RKO (cell line): Measurements from ENCODE around the gene STYXL1.

Source experiments
- DNase-seq: peaks from one replicate; pipeline ENCODE4 v3.0.0-alpha.2; 2016; ENCODE audit warnings: low spot score

STYXL1 gene

GRCh38 chr7:75992083-75992755 lies 55.6 kb downstream of the STYXL1 start:
- DNase-seq = no peak

DNA sequence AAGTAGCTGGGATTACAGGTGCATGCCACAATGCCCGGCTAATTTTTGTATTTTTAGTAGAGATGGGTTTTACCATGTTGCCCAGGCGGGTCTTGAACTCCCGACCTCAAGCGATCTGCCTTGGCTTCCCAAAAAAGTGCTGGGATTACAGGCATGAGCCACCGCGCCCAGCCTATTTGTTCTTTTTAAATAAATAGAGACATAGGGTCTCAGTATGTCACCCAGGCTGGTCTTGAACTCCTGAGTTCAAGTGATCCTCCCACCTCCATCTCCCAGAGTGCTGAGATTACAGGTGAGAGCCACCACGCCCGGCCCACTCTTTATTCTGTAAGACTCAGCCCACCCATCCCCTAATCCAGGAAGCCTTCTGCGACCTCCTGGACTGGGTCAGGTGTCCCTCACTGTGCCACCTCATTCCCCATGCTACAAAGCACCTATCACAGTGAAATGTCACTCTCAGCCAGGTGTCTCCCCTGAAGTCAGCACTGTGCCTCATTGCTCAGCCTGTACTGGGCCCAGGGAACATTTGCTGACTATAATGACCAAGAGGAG lies 56.2 kb downstream of the STYXL1 start:
- no peak for DNase-seq

DNA sequence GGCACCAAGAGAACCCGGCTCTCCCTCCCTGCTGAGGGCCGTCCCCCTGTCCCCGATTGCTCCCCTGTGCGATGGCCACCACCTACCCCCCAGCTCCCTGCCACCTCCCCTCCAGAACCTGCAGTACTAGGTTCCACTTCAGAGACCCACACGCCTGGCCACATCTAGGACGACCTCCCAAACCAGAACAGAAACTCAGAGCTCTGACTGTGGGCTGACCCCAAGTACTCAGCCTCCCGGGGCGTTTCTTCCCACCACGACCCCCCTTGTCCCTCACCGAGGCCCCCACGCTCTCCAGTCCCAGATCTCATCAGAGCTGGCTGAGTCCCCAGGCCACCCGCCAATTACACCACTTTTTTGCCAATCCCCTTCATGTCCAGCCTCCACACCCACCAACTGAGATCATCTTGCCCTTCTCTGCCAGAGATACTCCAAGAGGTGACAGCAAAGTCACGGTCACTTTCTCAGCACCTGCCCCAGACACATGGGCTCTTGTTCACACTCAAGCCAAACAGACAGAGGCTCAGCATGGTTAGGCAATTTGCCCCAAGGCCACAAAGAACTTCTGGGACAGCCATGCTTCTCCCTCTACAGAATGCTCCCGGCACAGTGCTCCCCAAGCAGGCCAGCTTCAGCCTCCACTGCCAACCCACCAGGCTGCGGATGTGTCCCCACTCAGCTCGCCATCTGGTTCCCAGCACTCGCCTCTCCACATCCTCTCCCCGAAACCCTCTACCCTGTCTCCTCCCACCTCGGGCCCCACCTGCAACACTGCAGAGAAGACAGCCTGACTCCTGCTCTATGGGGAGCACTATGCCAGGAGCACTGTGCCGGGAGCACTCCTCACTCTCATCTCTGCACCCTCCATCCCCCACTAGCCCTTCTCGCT lies 58.1 kb downstream of the STYXL1 start:
- DNase-seq = no peak

DNA sequence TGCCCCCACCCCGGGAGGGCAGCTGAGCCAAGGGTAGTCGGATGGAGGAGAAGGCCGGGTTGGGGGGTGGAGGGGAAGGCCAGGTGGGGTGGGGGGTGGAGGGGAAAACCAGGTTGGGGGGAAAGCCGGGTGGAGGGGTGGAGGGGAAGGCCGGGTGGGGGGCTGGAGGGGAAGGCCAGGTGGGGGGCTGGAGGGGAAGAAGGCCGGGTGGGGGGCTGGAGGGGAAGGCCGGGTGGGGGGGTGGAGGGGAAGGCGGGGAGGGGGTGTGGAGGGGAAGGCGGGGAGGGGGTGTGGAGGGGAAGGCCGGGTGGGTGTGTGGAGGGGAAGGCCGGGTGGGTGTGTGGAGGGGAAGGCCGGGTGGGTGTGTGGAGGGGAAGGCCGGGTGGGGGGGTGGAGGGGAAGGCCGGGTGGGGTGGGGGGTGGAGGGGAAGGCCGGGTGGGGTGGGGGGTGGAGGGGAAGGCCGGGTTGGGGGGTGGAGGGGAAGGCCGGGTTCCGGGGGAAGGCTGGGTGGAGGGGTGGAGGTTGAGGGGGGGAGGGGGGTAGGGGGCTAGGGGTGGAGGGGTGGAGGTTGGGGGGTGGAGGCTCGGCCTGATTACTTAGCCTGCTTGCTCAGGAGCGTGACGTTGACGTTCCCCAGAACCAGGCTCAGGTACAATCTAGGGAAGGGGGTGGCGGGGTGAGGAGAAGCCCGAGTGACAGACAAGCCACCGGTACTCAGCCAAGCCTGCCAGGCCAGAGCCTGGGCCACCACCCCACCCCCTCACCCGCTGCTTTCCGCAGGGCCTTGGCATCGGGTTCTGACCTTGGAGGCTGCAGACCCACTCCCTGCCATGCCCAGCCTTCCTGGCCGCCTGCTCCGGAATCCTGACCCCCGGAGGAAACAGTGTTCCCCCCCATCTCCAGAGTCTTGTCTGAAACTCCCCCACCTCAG lies 59.0 kb downstream of the STYXL1 start:
- no peak for DNase-seq

DNA sequence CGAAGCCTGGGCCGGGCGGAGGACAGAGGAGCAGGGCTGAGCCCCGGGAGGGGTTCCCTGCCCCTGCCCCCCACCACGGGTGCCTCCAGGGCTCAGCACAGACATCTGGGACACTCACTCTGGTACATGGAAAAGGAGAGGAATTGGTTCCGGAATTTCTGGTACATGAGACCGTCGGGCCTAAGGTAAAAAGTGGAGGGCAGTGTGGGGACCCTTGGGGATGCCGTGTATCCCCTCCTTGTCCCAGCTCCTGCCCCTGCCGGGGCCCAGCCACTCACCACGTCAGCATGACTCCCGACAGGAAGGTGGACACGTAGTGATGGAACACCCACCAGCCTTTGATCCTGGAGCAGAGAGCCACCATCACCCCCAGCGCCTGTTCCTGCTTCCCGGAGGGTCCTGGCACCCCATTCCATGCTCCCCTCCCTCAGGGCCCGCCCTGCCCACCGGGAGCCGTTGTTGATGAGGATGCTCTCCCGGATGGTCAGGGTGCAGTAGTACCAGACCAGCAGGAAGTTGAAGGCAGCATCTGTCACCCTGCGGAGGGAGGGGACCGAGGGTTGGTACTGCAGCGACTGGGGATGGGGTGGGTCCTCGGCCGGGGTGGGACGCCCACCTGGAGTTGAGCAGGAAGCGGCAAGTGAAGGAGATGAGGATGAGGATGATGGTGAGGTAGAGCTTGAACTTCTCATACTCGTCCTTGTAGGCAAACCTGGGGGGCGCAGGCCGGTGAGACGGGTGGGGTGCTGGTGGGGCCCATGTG lies 59.8 kb downstream of the STYXL1 start:
- no peak for DNase-seq

DNA sequence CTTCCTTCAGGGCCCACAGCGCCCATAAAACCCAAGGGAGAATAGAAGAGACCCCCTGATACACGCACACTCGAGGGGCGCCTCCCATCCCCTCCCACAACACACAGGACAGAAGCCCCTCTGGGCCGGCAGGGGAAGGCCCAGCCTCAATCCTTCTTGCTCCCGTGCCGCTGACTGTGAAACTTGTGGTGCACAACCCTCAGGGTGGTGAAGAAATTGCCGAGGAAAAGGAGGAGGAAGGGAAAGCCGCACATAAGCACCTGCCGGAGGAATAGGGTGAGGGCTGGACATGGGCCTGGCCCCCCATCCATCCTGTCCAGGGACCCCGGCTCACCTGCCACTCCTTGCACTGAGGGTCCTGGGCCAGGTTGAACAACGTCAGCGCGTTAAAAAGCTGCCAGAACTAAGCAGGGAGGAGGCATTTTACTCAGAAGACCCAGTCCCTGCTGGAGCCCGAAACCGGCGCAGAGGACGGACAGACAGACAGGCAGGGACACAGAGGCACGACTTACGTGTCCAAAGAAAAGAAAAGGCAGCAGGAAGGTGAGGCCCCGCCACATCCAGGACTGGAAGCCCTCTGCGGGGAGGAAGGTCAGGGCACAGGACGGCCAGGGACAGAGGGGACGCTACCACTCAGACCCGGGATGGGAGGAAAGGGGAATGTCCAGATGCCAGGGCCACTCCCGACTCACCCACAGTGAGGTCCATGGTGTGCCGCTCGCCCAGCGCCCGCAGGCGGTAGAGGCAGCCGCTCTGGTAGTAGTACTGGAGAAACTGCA lies 60.6 kb downstream of the STYXL1 start:
- no peak for DNase-seq

DNA sequence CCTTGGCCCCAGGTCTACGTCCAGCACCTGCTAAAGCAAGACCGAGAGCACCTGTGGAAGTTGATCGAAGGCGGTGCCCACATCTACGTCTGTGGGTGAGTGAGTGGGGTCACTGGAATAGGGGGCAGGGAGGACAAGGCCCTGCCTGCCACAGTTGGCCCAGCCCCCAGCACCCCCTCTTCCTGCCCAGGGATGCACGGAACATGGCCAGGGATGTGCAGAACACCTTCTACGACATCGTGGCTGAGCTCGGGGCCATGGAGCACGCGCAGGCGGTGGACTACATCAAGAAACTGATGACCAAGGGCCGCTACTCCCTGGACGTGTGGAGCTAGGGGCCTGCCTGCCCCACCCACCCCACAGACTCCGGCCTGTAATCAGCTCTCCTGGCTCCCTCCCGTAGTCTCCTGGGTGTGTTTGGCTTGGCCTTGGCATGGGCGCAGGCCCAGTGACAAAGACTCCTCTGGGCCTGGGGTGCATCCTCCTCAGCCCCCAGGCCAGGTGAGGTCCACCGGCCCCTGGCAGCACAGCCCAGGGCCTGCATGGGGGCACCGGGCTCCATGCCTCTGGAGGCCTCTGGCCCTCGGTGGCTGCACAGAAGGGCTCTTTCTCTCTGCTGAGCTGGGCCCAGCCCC lies 61.5 kb downstream of the STYXL1 start:
- DNase-seq = no peak

DNA sequence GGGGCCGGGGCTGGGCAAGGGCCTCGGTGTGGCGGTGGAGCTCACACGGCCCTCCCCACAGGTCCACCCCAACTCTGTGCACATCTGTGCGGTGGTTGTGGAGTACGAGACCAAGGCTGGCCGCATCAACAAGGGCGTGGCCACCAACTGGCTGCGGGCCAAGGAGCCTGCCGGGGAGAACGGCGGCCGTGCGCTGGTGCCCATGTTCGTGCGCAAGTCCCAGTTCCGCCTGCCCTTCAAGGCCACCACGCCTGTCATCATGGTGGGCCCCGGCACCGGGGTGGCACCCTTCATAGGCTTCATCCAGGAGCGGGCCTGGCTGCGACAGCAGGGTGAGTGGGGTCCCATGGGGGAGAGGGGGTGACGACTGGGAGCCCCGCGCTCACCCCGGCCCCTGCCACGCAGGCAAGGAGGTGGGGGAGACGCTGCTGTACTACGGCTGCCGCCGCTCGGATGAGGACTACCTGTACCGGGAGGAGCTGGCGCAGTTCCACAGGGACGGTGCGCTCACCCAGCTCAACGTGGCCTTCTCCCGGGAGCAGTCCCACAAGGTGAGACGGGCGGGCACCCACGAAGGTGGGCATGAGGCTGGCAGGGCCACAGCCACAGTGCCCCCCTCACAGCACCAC lies 62.2 kb downstream of the STYXL1 start:
- DNase-seq = no peak

DNA sequence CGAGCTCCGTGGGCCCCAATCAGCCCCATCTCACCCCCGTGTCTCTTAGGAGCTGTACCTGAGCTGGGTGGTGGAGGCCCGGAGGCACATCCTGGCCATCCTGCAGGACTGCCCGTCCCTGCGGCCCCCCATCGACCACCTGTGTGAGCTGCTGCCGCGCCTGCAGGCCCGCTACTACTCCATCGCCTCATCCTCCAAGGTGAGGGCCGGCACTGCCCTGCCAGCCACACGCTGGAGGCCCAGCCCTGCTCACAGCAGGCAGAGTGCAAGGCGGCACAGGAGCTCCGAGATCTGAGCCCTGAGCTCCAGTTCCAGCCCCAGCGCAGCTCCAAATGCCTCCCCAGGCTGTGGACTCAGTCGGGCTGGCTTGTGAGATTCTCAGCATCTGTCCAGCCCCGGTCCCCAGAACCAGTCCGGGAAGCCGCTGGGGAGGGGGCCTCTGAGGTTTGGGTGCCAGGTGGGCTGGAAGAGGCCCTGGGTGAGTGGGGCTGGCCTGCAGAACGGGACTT lies 62.7 kb downstream of the STYXL1 start:
- no peak for DNase-seq

DNA sequence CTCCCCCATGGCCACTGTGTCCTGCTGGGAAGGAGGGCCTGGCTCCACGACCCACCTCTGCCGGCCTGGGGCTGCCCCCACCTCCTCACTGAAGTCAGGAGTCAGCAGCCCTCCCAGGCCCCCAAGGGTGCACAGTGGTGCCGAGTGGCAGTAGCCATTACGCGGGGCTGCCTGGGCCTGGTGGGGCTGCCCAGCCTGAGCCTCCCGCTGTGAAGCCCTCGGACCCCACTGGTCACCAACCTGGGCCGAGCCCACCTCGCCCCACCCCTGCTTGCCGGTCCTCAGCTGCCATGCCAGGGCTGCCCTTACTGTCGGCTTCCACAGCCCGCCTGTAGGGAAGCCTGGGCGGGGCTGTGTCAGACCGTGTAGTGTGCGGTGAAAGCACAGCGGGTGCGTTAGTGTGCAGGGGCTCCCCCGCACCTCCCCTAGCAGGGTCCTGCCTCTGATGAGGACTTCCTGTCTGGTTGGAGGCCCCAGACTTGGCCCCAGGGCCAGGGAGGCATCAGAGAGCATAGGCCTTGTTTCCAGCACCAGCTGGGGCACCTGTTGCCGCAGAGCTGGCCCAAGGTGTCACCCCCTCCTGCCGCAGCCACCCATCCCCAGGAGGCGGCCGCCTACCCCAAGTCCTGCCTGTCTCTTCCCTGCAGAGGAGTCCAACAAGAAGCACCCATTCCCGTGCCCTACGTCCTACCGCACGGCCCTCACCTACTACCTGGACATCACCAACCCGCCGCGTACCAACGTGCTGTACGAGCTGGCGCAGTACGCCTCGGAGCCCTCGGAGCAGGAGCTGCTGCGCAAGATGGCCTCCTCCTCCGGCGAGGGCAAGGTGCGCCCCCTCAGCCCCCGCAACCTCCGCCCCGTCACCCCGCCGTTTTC lies 63.4 kb downstream of the STYXL1 start:
- no peak for DNase-seq

DNA sequence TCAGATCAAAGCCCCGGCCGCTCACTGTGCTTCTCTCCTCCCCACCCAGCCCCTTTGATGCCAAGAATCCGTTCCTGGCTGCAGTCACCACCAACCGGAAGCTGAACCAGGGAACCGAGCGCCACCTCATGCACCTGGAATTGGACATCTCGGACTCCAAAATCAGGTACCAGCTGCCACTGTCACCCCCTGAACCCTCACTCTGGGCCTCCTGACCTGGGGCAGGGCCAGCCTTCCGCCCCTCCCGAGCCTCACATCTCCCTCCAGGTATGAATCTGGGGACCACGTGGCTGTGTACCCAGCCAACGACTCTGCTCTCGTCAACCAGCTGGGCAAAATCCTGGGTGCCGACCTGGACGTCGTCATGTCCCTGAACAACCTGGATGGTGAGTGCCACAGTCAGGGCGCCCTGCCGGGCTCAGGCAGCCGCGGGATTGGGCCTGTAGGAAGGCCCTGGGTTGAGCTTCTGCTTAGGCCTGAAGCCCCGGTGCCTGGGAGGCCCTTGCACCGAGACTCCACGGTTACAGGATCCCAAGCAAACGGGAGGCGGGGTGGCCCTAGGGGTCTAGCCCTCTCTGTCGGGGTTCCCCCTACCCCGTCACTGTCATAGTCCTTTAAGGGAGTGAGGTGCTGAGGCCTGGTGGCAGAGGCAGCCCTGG lies 64.2 kb downstream of the STYXL1 start:
- no peak for DNase-seq

- DNase-seq = no peak
Measured at GRCh38 chr7:75982306-75983064, 65.3 kb downstream of the STYXL1 start.

DNA sequence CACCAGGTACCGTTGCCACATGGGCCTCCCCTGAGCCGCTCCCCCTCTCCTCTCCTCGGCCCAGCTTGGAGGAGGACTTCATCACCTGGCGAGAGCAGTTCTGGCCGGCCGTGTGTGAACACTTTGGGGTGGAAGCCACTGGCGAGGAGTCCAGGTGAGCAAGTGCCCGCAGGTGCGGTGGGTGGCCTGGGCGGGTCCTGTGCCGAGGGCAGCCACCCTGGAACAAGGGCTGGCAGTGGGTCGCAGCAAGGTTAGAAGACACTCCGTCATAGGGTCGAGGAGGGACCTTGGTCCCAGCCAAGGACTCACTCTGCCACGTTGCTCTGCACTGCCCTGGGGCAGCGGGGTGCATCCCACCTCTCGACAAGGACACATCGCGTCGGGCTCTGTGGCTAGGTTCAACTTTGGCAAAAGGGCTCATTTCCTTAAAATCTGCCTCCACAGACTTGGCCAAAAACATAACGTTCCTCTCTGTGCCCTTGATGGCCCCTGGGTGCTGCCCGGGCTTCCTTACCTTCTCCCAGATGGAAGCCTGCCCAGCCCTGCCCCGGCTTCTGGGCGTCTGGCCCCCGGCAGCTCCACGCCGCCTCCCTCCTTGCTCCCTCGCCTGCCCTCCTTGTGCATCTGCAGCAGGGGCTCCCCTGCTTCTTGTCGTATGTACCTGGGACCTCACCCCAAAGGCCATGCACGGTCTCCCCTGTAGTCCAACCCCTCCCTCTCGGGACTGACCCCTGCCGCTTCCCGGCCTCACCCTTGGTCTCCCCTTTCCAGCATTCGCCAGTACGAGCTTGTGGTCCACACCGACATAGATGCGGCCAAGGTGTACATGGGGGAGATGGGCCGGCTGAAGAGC lies 66.1 kb downstream of the STYXL1 start:
- DNase-seq = no peak

DNA sequence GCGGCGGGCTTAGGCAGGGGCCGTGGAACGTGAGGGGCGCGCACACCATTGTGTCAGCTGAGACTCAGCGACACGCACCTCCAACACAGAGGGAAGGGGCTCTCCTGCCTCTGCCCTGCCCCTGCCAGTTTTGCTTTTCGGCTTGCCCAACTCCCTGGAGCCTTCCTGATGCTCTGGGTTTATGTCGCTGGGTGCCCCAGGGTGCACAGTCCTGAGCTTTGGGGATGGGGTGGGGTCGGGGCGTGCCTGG lies 66.7 kb downstream of the STYXL1 start:
- DNase-seq = no peak

DNA sequence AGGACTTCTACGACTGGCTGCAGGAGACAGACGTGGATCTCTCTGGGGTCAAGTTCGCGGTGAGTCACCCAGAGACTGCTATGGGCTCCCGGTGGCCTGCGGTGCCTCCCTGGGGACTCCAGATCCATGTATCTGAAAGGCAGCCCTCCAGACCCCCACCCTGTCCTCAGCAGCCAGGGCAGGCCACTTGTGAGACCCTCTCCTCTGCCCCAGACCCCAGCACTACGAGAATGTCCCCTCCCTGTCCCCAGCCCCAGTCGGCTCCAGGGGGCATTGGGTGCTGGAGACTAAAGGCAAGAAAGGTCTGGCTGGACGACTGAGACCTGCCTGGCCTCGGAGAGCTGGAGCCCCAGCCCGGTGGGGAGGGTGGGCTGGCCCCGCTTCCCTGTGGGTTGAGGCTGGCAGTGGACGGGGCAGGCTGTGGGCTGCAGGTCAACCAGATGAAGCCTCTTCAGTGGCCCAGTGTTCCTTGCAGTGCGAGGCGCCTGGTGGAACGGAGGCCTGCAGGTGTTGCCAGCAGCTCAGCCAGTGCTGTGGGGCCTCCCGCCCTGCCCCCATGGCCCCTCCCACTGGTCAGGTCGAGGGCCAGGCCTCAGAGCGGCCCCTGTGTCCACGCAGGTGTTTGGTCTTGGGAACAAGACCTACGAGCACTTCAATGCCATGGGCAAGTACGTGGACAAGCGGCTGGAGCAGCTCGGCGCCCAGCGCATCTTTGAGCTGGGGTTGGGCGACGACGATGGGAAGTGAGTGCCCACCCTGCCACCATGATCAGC lies 67.2 kb downstream of the STYXL1 start:
- no peak for DNase-seq
